ENCODE results near the gene CHD6.
"Not testable (repeated sequence)": the region's sequence is repeated elsewhere in the genome, so short reads cannot be mapped to it uniquely, and the experiment has no call there.

The CHD6 gene

GRCh38 chr20:41540918-41541317, 77.3 kb downstream of the CHD6 start:
- DNase-seq (ENCODE audit: low spot score): no peak

DNA sequence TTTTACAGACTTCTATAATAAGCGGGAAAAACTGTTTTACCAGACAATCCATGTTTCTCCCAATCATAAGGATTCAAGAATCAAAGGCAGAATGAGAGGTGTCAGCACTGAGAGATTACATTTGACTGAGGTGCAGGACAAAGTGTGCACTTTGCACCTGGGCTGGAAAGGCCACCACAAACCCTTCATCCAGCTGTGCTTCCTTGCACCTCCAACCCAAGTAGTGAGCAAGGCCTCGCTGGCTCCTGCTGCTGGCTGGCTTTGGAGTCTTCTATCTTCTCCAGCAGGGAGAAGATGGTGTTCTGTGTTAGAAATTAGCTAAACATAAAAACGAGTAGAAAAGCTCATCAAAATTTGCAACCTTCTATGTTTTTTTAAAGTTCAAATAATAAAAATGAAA, 77.7 kb downstream of the CHD6 start:
- no peak for DNase-seq (ENCODE audit: low spot score)

- DNase-seq (ENCODE audit: low spot score): no peak
Observed at GRCh38 chr20:41538810-41539596, 79.2 kb downstream of the CHD6 start.

GRCh38 chr20:41537865-41538264, 80.3 kb downstream of the CHD6 start:
- no peak for DNase-seq (ENCODE audit: low spot score)

DNA sequence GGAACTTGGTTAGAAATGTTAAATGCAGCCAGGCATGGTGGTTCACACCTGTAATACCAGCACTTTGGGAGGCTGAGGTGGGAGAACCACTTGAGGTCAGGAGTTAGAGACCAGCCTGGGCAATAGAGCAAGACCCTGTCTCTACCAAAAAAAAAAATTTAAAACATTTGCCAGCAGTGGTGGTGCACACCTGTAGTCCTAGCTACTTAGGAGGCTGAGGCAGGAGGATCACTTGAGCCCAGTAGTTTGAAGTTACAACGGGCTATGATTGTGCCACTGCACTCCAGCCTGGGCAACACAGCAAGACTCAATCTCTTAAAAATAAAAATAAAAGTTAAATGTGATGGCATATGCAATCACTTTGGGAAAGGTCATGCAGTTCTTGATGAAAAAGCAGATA, 82.6 kb downstream of the CHD6 start:
- DNase-seq (ENCODE audit: low spot score): not testable (repeated sequence)

GRCh38 chr20:41534842-41535241, 83.3 kb downstream of the CHD6 start:
- DNase-seq (ENCODE audit: low spot score): no peak

DNA sequence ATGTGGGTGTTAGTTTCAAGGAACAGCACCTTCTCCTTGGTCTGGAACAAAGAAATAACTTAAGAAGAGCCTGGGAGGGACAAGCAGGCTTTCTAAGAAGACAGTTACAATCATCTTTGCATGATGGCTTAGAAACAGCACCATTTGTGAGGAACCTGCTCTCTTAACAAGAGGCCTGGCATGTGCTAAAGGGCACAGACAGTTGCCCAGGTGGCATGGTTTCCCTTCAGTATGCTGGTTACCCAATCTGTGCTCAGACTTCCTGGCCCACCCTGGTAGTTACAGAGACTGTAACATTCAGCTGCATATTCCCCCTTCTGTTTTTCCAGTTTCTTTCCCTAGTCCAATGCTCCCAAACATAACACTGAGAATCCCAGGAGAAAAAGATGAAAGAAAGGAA, 84.0 kb downstream of the CHD6 start:
- DNase-seq (ENCODE audit: low spot score): no peak

DNA sequence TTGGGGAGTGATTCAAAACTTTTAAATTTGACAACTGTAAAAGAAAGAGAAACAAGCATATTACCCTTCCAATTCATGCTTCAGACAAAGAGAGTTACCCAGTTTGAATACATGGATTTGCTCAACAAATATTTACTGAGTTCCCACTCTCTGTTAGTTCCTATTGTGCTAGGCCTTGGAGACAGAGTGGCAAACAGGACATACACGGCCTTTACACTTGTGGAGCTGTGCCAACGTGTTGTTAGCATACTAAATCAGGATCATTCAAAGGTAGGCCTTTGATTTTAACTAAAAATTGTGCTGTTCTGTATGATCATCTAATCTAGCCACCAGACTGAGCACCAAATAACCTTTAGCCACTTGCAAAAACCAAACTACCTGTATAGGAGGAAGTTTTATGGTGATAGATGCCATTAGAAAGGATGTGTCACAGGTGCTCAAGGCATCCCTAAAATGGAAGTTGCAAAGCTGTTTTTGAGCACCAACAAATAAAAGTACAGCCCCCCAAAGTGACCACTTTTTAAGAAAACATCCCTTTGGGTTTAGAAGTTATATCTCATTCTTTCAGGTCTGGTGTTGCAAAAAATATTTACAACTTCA, 84.5 kb downstream of the CHD6 start:
- DNase-seq (ENCODE audit: low spot score): no peak

DNA sequence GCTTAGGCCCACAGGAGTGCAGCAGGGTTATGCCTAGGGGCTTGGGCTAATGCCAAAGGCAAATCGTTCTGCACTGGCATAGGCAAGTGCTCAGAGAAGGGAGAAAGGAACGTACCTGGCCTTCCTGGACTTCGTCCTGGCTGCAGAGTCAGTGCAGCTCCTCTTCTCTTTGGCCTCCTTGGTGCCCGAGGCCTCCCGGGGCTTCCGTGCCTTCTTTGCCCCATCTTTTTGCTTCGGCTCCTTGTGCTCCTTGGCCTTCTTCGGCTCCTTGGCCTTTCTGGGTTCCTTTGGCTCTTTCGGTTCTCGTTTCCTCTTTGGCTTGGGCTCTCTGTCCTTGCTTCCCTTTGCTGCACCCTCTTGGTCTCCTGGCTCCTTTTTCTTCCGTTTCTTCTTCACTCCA, 85.2 kb downstream of the CHD6 start:
- no peak for DNase-seq (ENCODE audit: low spot score)

DNA sequence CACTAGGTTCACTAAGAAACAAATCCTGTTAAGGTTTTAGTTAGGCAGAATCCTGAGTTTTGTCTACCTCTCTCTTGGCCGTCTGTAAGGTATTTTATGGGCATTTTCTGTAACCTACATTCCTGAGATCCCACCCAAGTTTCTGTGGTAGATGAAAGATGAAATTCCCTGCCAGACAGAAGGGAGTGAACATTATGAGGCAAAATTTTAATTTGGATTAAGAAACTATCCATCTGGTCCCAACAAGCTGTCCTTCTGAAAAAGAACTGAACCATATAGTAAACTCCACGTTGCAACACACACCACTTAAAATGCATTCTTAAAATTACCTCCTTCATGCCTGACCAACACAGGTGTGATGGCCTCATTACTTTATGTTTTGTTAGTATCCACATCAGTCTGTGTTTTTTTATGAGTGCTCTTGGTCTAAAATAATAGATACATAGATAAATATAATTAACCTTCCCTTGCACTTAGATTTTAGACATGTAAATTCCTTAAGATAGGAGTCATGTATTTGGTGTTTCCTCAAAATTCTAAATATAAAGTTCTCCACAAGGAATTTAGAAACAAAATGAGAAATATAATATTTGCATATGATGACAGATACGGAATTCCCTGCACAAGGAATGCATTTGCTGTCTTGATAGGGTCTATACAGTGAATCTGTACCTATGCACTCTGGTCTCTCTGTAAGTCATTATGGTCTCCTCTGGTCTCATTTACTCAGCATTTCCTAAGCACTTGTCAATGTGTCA, 86.5 kb downstream of the CHD6 start:
- DNase-seq (ENCODE audit: low spot score): no peak

DNA sequence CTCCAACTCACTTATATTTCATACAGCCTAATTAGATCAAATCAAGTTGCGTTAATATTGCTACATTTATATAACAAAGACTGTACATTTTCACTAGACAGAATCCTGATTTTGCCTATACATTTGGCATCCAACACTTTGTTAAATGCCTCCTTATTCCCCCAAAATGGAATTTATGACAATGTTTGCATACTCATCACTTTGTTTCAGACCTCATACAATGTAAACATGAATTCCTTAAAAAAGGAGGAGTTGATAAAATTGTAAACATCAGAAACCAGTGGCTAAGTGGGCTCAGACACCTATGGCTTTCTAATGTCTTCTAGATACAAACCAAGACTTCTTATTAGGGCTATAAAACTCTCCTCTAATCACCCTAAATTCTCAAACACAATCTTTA, 87.3 kb downstream of the CHD6 start:
- DNase-seq (ENCODE audit: low spot score): no peak

GRCh38 chr20:41526327-41526726, 91.8 kb downstream of the CHD6 start:
- no peak for DNase-seq (ENCODE audit: low spot score)

DNA sequence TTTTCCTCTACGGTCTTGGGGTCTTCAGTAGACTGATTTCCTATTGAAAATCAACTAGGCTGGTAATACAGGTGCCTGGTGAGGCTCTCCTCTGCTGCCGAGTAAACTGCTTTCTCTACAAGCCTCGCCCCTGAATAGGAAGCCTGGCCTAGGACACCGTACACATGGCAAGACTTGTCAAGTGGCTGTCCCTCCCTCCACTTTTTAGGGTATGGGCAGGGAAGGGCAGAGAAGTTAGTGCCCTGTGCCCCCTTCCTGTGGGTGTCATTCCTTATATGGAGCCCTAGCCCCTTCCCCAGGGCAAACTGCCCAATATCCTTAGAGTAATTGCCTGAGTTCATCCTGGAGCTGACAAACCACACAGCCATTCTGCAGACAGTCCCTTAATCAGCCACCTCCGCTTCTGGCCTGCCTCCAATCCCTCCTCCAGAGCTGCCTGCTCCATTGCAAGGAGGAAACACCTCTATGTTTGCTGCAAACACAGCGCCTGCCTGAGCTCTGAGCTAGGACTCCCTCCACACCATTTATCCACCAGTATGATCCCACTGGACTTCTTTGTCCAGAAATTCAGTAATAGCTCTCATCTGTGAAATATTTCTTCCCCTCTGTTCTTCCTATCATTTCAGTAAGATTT, 93.1 kb downstream of the CHD6 start:
- no peak for DNase-seq (ENCODE audit: low spot score)

DNA sequence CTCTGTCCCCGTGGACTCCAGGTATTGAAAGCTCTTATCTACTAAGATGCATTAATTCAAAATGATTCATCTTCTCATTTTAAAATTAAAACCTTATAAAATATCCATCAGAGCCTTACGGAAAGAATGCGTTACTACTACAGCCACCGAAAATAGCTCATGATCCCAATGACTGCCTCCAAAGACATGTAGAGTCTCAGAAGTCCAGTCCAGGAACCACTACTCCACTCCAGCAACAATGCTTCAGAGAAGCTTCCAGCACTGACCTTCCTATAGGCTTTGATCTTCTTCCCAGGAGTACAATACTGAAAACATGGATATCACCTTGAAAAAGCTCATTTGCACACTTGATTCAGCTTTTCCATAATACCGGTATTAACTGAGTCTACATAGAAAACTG, 94.3 kb downstream of the CHD6 start:
- DNase-seq (ENCODE audit: low spot score): no peak

DNA sequence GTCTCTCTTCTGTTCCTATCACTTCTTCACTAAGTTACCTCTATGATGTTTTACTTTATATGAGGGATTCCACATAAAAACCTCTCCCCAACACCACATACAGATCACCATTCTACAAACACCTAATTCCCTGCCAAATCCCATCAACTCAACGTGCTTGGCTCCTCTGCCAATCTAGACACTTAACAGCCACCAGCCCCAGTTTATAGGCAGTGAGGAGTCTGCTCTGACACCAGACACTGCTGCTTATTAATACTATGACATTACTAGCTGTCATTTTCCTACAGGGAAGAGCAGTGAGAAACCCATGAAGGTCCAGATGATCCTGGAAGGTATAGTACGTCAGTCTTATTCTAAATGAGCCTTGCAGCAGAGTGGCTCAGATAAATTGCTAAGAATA, 104.3 kb downstream of the CHD6 start:
- no peak for DNase-seq (ENCODE audit: low spot score)

DNA sequence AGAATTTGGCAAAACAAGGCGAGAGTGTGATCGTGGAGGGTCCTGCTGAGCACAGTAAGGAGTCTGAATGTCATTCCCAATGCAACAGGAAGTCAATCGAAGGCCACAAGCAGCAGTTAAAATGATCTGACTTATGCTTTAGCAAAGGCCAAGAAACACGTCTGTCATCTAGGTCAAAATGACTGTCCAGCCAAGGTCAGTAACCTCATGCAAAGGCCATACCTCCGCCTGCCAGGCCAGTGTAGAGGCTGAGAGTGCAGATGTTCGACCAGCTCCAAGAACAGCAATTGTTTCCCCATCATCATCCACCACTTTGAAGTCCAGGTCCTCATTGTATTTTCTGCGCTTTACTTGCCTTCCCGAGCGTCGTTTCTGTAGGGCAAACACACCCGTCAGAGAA, 105.6 kb downstream of the CHD6 start:
- DNase-seq (ENCODE audit: low spot score): no peak

GRCh38 chr20:41510847-41511450, 107.2 kb downstream of the CHD6 start:
- no peak for DNase-seq (ENCODE audit: low spot score)

GRCh38 chr20:41510224-41510623, 108.0 kb downstream of the CHD6 start:
- no peak for DNase-seq (ENCODE audit: low spot score)

DNA sequence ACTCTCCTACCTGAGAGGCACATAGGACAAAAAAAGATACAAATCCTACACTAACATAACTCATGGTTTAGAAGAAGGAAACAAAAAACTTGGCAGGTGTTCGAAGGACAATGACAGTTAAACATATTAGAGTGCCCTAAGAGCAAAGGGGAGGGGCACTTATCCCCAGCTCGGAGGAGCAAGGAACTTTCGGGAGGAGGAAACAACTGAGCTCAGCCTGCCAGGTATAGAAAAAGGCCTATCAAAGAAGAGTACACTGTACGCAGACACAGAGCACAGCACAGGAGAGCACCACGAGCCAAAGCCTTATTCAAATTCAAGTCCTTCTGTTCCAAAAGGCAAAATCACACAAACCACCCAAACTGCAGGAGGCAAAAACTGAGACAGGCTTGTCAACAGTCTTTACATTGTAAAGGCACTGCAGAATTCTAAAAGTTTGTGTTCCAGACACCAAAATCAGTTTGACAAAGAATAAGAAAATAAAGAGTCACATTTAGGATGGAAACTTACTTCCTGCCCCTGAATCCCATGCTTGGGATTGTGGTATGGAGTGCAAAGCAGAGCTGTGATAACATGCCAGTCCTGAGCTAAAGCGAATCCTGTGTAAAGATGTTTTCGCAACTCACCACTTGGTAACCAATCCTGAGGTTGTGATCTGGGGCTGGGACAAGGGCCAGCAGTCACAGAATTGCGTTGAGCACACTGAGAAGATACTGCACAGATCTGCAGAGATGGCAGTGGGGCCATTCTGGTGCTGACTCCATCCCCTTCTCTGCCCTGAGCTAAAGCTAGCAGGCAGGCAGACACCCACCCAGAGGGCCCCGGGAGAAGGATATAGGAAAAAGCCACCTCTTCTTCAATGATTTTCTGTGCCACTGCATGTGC, 108.6 kb downstream of the CHD6 start:
- no peak for DNase-seq (ENCODE audit: low spot score)

DNA sequence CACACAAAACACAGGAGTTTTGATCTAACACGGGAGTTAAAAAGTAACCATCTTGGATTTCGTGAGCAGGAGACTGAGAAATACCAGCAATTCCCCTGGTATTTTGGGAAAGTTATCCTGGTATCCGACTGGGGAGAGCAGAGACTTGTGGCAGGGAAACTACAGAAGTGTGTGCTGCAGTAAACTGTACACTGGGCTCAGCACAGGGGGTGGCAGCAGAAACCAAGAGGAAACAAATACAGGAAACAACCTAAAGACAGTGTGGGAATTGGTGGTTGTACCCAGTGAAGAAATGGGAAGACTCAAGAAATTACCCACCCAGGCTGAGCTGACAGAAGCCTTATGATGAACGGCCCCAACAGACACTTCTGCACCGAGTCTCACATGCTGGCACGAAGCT, 109.8 kb downstream of the CHD6 start:
- no peak for DNase-seq (ENCODE audit: low spot score)

GRCh38 chr20:41507851-41508250, 110.3 kb downstream of the CHD6 start:
- no peak for DNase-seq (ENCODE audit: low spot score)

Data from CD4-positive, alpha-beta T cell treated with Interleukin-2 at 100 ng/mL for 4 hours (primary cell).